Measurements from ENCODE around the gene PITX3.
"Not testable (repeated sequence)": the region's sequence is repeated elsewhere in the genome, so short reads cannot be mapped to it uniquely, and the experiment has no call there.

The PITX3 gene

GRCh38 chr10:102196893-102197292, 44.4 kb downstream of the PITX3 start:
- Histone ChIP-seq H3K4me3 (ENCODE audit: low read length) (no peak overlapping the region), H3K27me3 (ENCODE audit: control insufficient read depth, insufficient read depth, low read length) (peaks cover 29% of the 10 kb centered on the region)

GRCh38 chr10:102195296-102195870, 45.9 kb downstream of the PITX3 start:
- no peaks in the 10 kb centered on the region for H3K9me3 ChIP-seq (replicated peaks; ENCODE audit: low read length)
- H3K27me3 ChIP-seq (ENCODE audit: control insufficient read depth, insufficient read depth, low read length) = peaks cover 18% of the 10 kb centered on the region
- H3K4me1 ChIP-seq (ENCODE audit: control insufficient read depth, insufficient read depth, low read length) = peaks cover 5% of the 10 kb centered on the region
- no peak overlapping the region for H3K4me2 ChIP-seq (ENCODE audit: low read length)
- H3K9ac ChIP-seq (ENCODE audit: low read depth, low read length) = no peak overlapping the region
- H3K4me3 ChIP-seq (ENCODE audit: low read length) = no peak overlapping the region
- H3K36me3 ChIP-seq (ENCODE audit: insufficient read depth, low read length) = no peaks in the 10 kb centered on the region

More at GRCh38 chr10:102196893-102197292, 44.4 kb downstream of the PITX3 start:
- Histone ChIP-seq H3K4me1 (ENCODE audit: control insufficient read depth, insufficient read depth, low read length) (peaks cover 5% of the 10 kb centered on the region), H3K4me2 (ENCODE audit: low read length) (no peak overlapping the region), H3K9me3 (replicated peaks; ENCODE audit: low read length) (no peaks in the 10 kb centered on the region), H3K36me3 (ENCODE audit: insufficient read depth, low read length) (no peaks in the 10 kb centered on the region), H3K9ac (ENCODE audit: low read depth, low read length) (no peak overlapping the region)

- Histone ChIP-seq H3K4me1 (ENCODE audit: control insufficient read depth, insufficient read depth, low read length) (peaks cover 5% of the 10 kb centered on the region), H3K9ac (ENCODE audit: low read depth, low read length) (no peak overlapping the region), H3K4me2 (ENCODE audit: low read length) (no peak overlapping the region), H3K9me3 (replicated peaks; ENCODE audit: low read length) (no peaks in the 10 kb centered on the region), H3K4me3 (ENCODE audit: low read length) (no peak overlapping the region), H3K27me3 (ENCODE audit: control insufficient read depth, insufficient read depth, low read length) (peaks cover 12% of the 10 kb centered on the region), H3K36me3 (ENCODE audit: insufficient read depth, low read length) (no peaks in the 10 kb centered on the region)
Measured at GRCh38 chr10:102191956-102192355, 49.4 kb downstream of the PITX3 start.

GRCh38 chr10:102188941-102189898, 52.1 kb downstream of the PITX3 start:
- H3K27me3 ChIP-seq (ENCODE audit: control insufficient read depth, insufficient read depth, low read length); H3K9ac ChIP-seq (ENCODE audit: low read depth, low read length); H3K9me3 ChIP-seq (replicated peaks; ENCODE audit: low read length); H3K4me2 ChIP-seq (ENCODE audit: low read length); H3K4me3 ChIP-seq (ENCODE audit: low read length); H3K36me3 ChIP-seq (ENCODE audit: insufficient read depth, low read length); H3K4me1 ChIP-seq (ENCODE audit: control insufficient read depth, insufficient read depth, low read length): not testable (repeated sequence)

- Histone ChIP-seq H3K9ac (ENCODE audit: low read depth, low read length) (no peak overlapping the region), H3K4me1 (ENCODE audit: control insufficient read depth, insufficient read depth, low read length) (no peaks in the 10 kb centered on the region), H3K4me2 (ENCODE audit: low read length) (no peak overlapping the region), H3K36me3 (ENCODE audit: insufficient read depth, low read length) (no peaks in the 10 kb centered on the region), H3K27me3 (ENCODE audit: control insufficient read depth, insufficient read depth, low read length) (peaks cover 8% of the 10 kb centered on the region), H3K4me3 (ENCODE audit: low read length) (no peak overlapping the region), H3K9me3 (replicated peaks; ENCODE audit: low read length) (peaks cover 7% of the 10 kb centered on the region)
Measured at GRCh38 chr10:102188298-102188940, 52.9 kb downstream of the PITX3 start.

GRCh38 chr10:102185811-102186527, 55.3 kb downstream of the PITX3 start:
- Histone ChIP-seq H3K9ac (ENCODE audit: low read depth, low read length) (no peak overlapping the region), H3K36me3 (ENCODE audit: insufficient read depth, low read length) (no peaks in the 10 kb centered on the region), H3K4me3 (ENCODE audit: low read length) (no peak overlapping the region), H3K9me3 (replicated peaks; ENCODE audit: low read length) (peaks cover 7% of the 10 kb centered on the region), H3K27me3 (ENCODE audit: control insufficient read depth, insufficient read depth, low read length) (peaks cover 4% of the 10 kb centered on the region), H3K4me1 (ENCODE audit: control insufficient read depth, insufficient read depth, low read length) (no peaks in the 10 kb centered on the region), H3K4me2 (ENCODE audit: low read length) (peak overlapping the region; percentile 33)

GRCh38 chr10:102185272-102185671, 56.0 kb downstream of the PITX3 start:
- H3K9ac ChIP-seq (ENCODE audit: low read depth, low read length) = no peak overlapping the region
- H3K36me3 ChIP-seq (ENCODE audit: insufficient read depth, low read length) = no peaks in the 10 kb centered on the region
- H3K4me2 ChIP-seq (ENCODE audit: low read length) = no peak overlapping the region
- peaks cover 4% of the 10 kb centered on the region for H3K27me3 ChIP-seq (ENCODE audit: control insufficient read depth, insufficient read depth, low read length)
- peaks cover 7% of the 10 kb centered on the region for H3K9me3 ChIP-seq (replicated peaks; ENCODE audit: low read length)
- no peaks in the 10 kb centered on the region for H3K4me1 ChIP-seq (ENCODE audit: control insufficient read depth, insufficient read depth, low read length)
- no peak overlapping the region for H3K4me3 ChIP-seq (ENCODE audit: low read length)

GRCh38 chr10:102184606-102185005, 56.7 kb downstream of the PITX3 start:
- H3K4me2 ChIP-seq (ENCODE audit: low read length) = no peak overlapping the region
- H3K9ac ChIP-seq (ENCODE audit: low read depth, low read length) = no peak overlapping the region
- no peaks in the 10 kb centered on the region for H3K36me3 ChIP-seq (ENCODE audit: insufficient read depth, low read length)
- H3K4me1 ChIP-seq (ENCODE audit: control insufficient read depth, insufficient read depth, low read length) = no peaks in the 10 kb centered on the region
- no peak overlapping the region for H3K4me3 ChIP-seq (ENCODE audit: low read length)
- peaks cover 7% of the 10 kb centered on the region for H3K9me3 ChIP-seq (replicated peaks; ENCODE audit: low read length)
- H3K27me3 ChIP-seq (ENCODE audit: control insufficient read depth, insufficient read depth, low read length) = peaks cover 4% of the 10 kb centered on the region

Measured in skeletal muscle satellite cell (primary cell).